ENCODE data around the gene CDKN2AIPNL. TPM values are rescaled to one million over a fixed set of nuclear protein-coding genes. Genes with fewer than 3 reads are reported as not detected.

The CDKN2AIPNL gene
- total RNA-seq, 1 donor from 2014 or later, result 28.5 TPM

- TF ChIP-seq CTCF (conservative IDR thresholded peaks at IDR 0.05; ENCODE audit: low read depth, low read length), result no peak
- no peak overlapping the region for H3K4me3 ChIP-seq (ENCODE audit: low read depth, low read length)
Measured at GRCh38 chr5:134447815-134448520, 36.3 kb upstream of the CDKN2AIPNL start.

GRCh38 chr5:134446938-134447337, 35.3 kb upstream of the CDKN2AIPNL start:
- DNase-seq (ENCODE audit: low read depth), result no peak
- TF ChIP-seq CTCF (conservative IDR thresholded peaks at IDR 0.05; ENCODE audit: low read depth, low read length), result no peak
- H3K4me3 ChIP-seq (ENCODE audit: low read depth, low read length), result no peak overlapping the region

More at GRCh38 chr5:134447815-134448520, 36.3 kb upstream of the CDKN2AIPNL start:
- DNase-seq (ENCODE audit: low read depth), result no peak

GRCh38 chr5:134445856-134446818, 34.5 kb upstream of the CDKN2AIPNL start:
- DNase-seq (ENCODE audit: low read depth), result peak; percentile 52
- TF ChIP-seq CTCF (conservative IDR thresholded peaks at IDR 0.05; ENCODE audit: low read depth, low read length), result no peak
- no peak overlapping the region for H3K4me3 ChIP-seq (ENCODE audit: low read depth, low read length)

GRCh38 chr5:134444941-134445471, 33.3 kb upstream of the CDKN2AIPNL start:
- no peak for TF ChIP-seq CTCF (conservative IDR thresholded peaks at IDR 0.05; ENCODE audit: low read depth, low read length)
- DNase-seq (ENCODE audit: low read depth), result no peak
- no peak overlapping the region for H3K4me3 ChIP-seq (ENCODE audit: low read depth, low read length)

GRCh38 chr5:134440201-134440755, 28.6 kb upstream of the CDKN2AIPNL start:
- DNase-seq (ENCODE audit: low read depth), result no peak
- TF ChIP-seq CTCF (conservative IDR thresholded peaks at IDR 0.05; ENCODE audit: low read depth, low read length), result no peak
- H3K4me3 ChIP-seq (ENCODE audit: low read depth, low read length), result no peak overlapping the region

- no peak overlapping the region for H3K4me3 ChIP-seq (ENCODE audit: low read depth, low read length)
- DNase-seq (ENCODE audit: low read depth), result peak; percentile 89
- TF ChIP-seq CTCF (conservative IDR thresholded peaks at IDR 0.05; ENCODE audit: low read depth, low read length), result peak; percentile 32
Measured at GRCh38 chr5:134439210-134439654, 27.6 kb upstream of the CDKN2AIPNL start.
